ENCODE results near the gene SPACA7.

DNA sequence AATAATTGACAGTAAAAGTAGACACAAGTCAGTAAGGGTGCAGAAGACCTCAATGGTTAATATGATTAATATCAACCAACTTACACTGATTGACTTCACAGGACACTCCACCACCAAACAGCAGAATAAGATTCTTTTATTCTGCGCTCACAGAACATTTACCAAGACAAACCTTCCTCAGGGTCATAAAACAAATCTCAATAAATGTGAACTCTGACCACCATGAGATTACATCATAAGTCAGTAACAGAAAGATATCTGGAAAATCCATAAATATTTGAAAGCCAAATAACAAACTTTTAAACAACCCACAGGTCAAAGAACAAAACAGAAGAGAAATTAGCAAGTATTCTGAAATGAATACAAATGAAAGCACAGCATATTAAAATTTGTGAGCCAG, 99.7 kb downstream of the SPACA7 start:
- no peak for TF ChIP-seq SP1 (IDR thresholded peaks at IDR 0.05)
- TF ChIP-seq FOXA1 (IDR thresholded peaks at IDR 0.05): no peak
- no peak for TF ChIP-seq ARNT (IDR thresholded peaks at IDR 0.05)
- TF ChIP-seq TARDBP (IDR thresholded peaks at IDR 0.05): no peak
- TF ChIP-seq FOXM1 (IDR thresholded peaks at IDR 0.05; ENCODE audit: borderline replicate concordance): no peak
- TF ChIP-seq, protein P1, sequence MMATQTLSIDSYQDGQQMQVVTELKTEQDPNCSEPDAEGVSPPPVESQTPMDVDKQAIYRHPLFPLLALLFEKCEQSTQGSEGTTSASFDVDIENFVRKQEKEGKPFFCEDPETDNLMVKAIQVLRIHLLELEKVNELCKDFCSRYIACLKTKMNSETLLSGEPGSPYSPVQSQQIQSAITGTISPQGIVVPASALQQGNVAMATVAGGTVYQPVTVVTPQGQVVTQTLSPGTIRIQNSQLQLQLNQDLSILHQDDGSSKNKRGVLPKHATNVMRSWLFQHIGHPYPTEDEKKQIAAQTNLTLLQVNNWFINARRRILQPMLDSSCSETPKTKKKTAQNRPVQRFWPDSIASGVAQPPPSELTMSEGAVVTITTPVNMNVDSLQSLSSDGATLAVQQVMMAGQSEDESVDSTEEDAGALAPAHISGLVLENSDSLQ (IDR thresholded peaks at IDR 0.05): no peak
- no peak for TF ChIP-seq BHLHE40 (IDR thresholded peaks at IDR 0.05; ENCODE audit: borderline replicate concordance)

All from HEK293T (cell line).